GM19395 (cell line): ENCODE data around the gene BCLAF1.
A peak's percentile ranks its signal among the peaks of the same experiment; 100 is the strongest.
"Not testable (repeated sequence)": the region's sequence is repeated elsewhere in the genome, so short reads cannot be mapped to it uniquely, and the experiment has no call there.

Experiments used
- ATAC-seq: cut with Tn5 transposase; IDR thresholded peaks from one replicate; pipeline ENCODE4 v1.9.1; 2021; ENCODE audit warnings: mild to moderate bottlenecking, moderate library complexity; ENCODE audit not compliant: unreplicated experiment

Gene BCLAF1

DNA sequence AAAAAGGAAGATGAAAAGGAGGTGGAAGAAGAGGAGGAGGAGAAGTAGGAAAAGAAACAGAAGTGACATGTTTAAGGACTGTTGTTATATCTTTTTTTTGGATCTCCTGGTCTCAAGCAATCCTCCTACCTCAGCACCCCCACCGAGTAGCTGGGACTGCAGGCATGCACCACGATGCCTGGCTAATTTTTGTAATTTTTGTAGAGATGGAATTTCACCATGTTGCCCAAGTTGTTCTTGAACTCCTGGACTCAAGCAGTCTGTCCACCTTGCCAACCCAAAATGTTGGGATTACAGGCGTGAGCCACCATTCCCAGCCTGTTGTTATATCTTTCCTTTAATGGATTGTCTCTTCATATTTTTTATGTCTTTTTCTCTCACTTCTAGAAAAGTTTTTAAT lies 19.5 kb upstream of the BCLAF1 start:
- ATAC-seq: no peak

DNA sequence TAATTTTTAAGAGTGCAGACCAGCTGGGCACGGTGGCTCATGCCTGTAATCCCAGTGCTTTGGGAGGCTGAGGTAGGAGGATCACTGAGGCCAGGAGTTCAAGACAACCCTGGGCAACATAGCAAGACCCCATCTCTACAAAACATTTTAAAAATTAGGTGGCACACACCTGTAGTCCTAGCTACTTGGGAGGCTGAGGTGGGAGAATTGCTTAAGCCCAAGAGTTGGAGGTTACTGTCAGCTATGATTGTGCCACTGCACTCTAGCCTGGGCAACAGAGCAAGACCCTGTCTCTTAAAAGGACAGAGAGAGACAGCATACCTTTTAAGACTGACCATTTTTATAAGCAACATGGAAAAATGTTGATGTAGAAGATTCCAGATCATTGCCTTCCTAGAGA lies 18.8 kb upstream of the BCLAF1 start:
- ATAC-seq: not testable (repeated sequence)

- no peak for ATAC-seq
Measured at GRCh38 chr6:136307351-136307750, 17.7 kb upstream of the BCLAF1 start.

DNA sequence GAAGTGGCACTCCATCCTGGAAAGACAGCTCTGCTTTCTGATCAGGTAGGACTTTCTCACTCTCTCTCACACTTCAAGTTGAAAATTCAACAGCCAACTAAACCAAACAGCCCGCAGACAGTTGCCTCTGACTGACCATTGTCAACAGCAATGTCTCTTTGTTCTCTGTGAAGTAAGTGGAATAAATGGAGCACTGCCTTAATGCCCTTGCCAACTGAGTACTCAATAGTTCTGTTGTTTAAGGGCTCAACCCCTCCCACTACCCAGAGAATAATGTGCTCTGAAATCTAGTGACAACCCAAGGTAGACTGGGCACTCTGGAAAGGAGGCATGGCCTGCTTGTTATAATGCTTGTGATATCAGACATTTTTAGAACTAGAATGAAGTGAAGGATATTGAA lies 16.8 kb upstream of the BCLAF1 start:
- no peak for ATAC-seq

DNA sequence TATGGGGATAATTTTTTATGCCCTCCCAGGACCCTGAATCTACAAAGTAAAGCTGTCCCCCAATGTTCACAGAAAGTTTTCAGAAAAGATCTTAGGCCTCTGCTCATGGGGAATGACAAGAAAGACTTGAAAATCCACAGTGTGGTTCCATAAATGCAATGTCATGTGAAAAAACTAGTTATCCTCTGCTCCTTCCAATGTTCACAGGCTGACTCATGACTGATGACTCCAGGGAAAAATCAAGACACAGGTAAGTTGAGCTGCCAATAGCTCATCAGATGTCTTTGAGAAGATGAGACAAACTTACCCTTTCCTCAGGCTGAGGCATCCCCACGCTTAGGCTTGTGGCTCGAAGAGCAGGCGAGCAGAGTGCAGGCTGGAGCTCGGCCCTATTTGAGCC lies 14.8 kb upstream of the BCLAF1 start:
- no peak for ATAC-seq

DNA sequence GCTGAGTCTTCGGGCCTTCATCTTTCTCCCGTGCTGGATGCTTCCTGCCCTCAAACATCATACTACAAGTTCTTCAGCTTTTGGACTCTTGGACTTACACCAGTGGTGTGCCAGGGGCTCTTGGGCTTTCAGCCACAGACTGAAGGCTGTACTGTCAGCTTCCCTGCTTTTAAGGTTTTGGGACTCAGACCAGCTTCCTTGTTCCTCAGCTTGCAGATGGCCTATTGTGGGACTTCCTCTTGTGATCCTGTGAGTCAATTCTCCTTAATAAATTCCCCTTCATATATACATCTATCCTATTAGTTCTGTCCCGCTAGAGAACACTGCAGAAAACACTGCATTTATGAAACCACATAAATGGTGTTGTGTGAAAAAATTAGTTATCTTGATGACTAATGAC lies 13.9 kb upstream of the BCLAF1 start:
- no peak for ATAC-seq

DNA sequence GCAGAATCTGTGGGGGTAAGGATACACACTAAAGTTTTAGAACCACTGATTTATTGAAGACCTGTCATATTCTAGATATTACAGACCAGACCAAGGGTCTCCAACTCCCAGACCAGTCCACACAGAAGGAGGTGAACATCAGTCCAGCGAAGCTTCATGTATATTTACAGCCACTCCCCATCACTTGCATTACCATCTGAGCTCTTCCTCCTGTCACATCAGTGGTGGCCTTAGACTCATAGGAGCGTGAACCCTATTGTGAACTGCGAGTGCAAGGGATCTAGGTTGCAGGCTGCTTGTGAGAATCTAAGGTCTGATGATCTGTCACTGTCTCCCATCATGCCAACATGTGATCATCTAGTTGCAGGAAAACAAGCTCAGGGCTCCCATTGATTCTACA lies 5.0 kb upstream of the BCLAF1 start:
- ATAC-seq: no peak

DNA sequence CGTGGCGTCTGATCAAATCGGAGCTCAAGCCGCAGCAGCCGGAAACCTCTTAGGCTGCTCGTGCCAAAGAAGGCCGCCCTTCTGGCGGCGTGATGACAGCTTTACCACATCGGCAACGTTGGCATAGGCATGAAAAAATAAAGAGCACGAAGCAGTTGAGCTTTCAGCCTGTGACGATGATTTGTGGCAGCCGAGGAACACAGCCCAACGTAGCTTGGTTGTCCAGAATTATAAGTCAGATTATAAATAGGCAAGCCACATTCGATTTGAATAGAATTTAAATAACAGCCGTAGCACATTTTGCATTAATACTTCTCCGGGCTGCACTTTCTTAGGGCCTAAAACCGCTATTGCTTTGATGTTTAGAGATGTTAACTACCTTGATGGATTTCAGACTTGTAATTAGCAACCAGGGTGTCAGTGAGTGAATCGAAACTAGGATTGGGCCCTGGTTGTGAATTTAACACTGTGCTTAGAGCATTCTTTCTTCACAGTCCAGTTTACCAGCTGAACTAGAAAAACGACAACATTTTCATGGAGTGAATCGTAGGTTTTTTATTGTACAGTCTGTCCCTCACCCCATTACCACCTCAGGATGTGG lies 864 bp upstream of the BCLAF1 start:
- peak; percentile 36 for ATAC-seq

DNA sequence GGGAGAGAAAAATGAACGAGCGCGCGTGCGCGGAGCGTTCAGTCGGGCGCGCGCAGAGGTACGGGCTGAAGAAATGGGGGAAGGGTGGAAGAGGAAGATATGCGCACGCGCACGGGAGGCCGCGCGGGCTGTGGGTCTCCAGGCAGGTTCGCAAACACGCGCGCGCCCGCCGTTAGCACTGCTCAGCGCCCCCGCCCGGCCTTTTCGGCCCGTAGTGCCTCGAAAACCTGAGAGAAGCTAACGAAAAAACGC lies 393 bp downstream of the BCLAF1 start:
- peak; percentile 48 for ATAC-seq

DNA sequence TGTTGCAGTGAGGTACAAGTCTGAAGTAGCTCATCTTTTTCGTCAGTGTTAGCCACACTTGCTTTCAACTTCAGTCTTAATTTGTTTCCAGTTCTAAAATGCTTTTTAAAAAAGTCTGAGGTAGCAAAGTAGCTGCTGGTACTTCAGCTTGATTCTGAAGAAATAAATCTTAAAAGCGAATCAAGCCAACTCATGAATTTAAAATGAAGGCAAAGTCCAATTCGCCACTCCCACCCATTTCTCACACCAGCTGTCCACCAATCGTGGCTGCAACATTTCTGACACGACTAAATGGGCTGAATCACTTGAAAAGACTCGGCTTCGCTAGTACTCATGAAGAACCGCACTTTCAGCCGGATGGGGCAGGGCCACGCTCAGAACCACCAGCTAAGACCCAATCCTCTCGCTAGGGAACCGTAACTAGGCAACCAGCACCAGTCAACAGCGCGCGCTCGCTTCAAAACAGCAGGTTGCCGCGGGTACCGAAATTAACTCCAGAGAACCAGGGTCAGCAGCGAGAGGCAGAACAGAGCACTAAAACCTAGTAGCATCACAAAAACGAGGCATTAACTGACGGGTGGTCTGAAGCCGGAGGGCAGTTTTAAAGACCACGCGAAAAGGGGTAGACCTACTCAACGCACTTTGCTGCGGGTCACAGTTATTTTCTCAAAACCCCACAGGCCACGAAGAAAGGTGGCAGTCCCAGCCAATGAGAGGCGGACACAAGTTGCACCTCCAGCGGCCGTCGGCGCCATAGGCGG lies 900 bp downstream of the BCLAF1 start:
- peak; percentile 34 for ATAC-seq

DNA sequence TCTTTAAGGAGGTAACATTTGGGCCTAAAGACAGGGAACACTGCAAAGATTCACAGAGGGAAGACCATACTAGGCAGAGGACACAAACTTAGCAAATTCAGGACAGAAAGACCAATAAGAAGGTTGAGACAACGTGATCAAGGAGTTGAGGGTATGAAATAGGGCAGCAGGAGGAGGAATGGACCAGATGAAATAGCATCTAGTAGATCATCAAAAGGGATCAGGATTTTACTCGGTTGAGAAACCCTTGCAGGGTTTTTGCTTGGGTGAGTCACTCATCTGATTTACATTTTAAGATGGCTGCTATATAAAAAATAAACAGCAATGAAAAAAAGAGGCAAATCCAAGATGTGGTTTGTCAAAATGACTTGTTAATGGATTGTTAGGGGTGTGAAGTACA lies 4.7 kb downstream of the BCLAF1 start:
- ATAC-seq: no peak

GRCh38 chr6:136282906-136283305 lies 6.7 kb downstream of the BCLAF1 start:
- ATAC-seq: no peak

DNA sequence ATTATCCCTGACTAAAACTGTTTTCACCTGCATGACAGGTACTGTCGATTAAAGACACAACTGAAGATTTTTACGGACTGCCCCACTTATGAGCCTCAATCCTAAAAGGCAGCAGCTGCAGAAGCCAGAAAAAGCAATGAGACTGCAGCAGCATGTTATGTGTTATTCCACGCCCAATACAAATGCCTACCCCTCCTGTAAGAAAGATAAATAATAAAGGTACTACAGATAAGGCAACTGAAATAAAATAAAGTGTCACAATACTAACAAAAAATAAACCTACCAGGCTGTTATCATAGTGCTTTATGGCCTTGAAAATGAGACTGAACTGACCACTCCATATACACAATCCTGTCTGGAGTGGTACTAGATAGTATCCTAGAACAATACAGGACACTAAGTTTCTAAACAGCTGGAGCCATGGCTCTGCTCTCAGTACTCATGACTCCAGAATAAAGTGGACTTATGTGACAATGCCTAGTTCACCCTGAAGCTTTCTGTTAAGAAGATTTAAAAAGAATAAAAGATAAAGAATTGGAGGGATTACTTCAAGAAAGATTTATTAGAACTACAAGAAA lies 9.5 kb downstream of the BCLAF1 start:
- ATAC-seq: no peak

DNA sequence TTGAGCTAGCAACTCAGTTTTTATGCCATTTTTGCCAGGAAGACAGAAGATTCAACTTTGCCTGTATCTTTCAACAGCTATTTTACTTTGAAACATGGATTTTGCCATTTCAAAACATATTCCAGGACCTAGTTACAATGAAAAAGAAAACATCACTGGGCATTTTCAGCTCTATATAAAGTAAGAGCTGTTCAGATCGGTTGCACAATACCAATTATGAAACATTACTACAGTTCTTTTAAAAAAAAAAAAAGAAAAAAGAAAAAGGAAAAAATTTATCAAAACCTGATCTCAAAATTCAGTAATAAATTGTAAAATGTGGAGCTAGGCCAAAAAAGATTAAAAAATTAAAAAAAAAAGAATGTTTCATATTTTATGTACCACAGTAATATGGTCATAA lies 15.6 kb downstream of the BCLAF1 start:
- ATAC-seq: no peak

DNA sequence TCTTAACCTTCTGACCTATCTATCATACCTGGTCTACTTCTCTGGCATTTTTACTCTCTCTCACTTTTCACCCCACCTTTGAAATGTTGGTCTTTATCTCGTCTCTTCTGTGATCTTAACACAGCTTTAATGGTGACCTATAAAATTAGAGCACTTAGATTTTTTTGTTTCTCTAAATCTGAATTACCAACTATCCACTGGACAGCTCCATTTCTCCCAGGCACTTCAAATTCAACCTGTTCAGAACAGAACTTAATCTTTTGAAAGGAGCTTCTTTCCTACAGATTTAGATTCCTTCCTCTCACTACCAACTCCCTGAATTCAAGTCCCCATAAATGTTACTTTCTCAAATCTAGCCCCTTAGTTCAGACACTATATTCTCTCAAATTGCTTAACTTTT lies 24.5 kb downstream of the BCLAF1 start:
- ATAC-seq: no peak

DNA sequence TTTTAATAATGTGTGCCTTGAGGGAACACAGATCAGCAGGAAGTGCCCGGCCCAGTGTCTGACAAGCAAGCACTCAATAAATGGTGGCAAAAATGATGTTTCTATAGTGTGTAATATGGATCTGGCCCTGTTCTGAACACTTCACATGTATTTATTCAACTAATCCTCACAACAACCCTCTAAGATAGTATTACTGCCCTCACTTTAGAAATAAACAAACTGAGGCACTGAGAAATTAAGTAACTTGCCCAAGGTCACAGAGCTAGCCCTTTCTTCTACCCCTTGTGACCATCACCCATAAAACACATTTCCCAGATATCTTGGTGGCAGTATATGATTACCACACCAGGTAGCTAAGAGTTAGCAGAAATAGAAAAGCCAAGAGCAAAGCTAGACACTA lies 26.7 kb downstream of the BCLAF1 start:
- ATAC-seq: no peak

- ATAC-seq: no peak
Measured at GRCh38 chr6:136254851-136255466, 34.7 kb downstream of the BCLAF1 start.

- ATAC-seq: no peak
Measured at GRCh38 chr6:136253734-136254133, 35.9 kb downstream of the BCLAF1 start.

GRCh38 chr6:136252441-136252840 lies 37.2 kb downstream of the BCLAF1 start:
- no peak for ATAC-seq

DNA sequence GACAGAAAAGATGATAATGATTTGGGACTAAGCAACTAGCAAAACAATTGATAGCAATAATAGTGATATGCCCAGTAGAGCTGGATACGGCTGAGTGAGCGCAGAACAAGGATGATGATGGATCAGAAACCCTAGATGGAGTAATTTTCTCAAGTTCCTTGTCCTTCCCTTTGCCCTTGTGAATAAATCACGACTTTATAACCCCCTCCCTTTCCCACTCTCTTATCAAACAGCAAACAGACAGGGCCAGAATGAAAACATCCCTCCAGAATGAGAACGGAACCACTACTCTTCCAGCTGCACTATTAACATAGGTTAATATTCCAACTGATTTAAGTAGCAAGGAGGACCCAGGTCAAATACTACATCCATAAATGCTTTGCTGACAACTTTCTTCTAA lies 38.3 kb downstream of the BCLAF1 start:
- ATAC-seq: no peak

DNA sequence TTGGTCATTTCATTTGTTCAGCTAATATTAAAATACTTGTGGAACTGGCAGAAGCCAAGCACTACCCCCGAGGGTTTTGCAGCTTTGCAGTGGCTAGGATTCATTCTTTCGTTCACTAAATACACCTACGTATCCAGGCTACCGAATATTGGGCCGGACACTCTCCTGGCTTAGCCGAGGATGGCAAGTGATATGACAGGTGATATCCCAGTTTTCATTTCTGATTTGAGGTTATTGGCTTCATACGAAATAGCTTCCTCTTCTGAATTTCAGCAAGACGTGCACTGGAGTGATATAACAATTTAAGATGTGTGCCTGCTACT lies 39.0 kb downstream of the BCLAF1 start:
- peak; percentile 19 for ATAC-seq
